Mesothelial cell of epicardium (in vitro differentiated cells): ENCODE measurements around the gene CHST11. TPM values are rescaled to one million over a fixed set of nuclear protein-coding genes. Genes with fewer than 3 reads are reported as not detected.

ENCODE experiments used
- DNase-seq, 2 experiments: peaks; one replicate each; pipeline ENCODE4 v3.0.0; 2021; ENCODE audit warnings: low spot score in 2 of 2; ENCODE audit not compliant: unreplicated experiment in 2 of 2
- H3K27ac Mint-ChIP-seq: 2 replicates; pipeline ENCODE4 v1.8.0; 2021; ENCODE audit warnings: mixed read lengths
- H3K27me3 Mint-ChIP-seq: 2 replicates; pipeline ENCODE4 v1.8.0; 2021; ENCODE audit warnings: low read depth, mixed read lengths
- H3K36me3 Mint-ChIP-seq: 2 replicates; pipeline ENCODE4 v1.8.0; 2021; ENCODE audit warnings: mixed read lengths
- H3K4me1 Mint-ChIP-seq: 2 replicates; pipeline ENCODE4 v1.8.0; 2021; ENCODE audit warnings: mixed read lengths
- H3K4me3 Mint-ChIP-seq: 2 replicates; pipeline ENCODE4 v1.8.0; 2021; ENCODE audit warnings: mild to moderate bottlenecking, moderate library complexity, mixed read lengths
- H3K9me3 Mint-ChIP-seq: 2 replicates; pipeline ENCODE4 v1.8.0; 2021; ENCODE audit warnings: mixed read lengths
- total RNA-seq: library from RNA; stranded (reverse); gene quantifications from 3 replicates; pipeline ENCODE4 v1.2.1, GENCODE V29; 2021
- TF ChIP-seq, protein P1 (sequence below): fragments of 200-600 bp; sonication (generic); IDR thresholded peaks from one replicate; pipeline ENCODE4 v1.5.0; 2021; ENCODE audit warnings: antibody characterized with exemption; ENCODE audit not compliant: unreplicated experiment

CHST11 gene
- total RNA-seq, 1 donor from 2014 or later: 15.0 TPM

GRCh38 chr12:104700324-104700723 lies 243.6 kb downstream of the CHST11 start:
- Mint-ChIP-seq H3K4me3 (no peak overlapping the region), H3K36me3 (no peaks in the 10 kb centered on the region), H3K9me3 (no peaks in the 10 kb centered on the region), H3K27ac (no peak overlapping the region), H3K4me1 (no peaks in the 10 kb centered on the region), H3K27me3 (peaks cover 5% of the 10 kb centered on the region)
- DNase-seq: no peak
- TF ChIP-seq, protein P1, sequence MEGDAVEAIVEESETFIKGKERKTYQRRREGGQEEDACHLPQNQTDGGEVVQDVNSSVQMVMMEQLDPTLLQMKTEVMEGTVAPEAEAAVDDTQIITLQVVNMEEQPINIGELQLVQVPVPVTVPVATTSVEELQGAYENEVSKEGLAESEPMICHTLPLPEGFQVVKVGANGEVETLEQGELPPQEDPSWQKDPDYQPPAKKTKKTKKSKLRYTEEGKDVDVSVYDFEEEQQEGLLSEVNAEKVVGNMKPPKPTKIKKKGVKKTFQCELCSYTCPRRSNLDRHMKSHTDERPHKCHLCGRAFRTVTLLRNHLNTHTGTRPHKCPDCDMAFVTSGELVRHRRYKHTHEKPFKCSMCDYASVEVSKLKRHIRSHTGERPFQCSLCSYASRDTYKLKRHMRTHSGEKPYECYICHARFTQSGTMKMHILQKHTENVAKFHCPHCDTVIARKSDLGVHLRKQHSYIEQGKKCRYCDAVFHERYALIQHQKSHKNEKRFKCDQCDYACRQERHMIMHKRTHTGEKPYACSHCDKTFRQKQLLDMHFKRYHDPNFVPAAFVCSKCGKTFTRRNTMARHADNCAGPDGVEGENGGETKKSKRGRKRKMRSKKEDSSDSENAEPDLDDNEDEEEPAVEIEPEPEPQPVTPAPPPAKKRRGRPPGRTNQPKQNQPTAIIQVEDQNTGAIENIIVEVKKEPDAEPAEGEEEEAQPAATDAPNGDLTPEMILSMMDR: no peak

GRCh38 chr12:104701301-104701700 lies 244.6 kb downstream of the CHST11 start:
- DNase-seq: no peak
- Mint-ChIP-seq H3K27ac (no peak overlapping the region), H3K4me1 (no peaks in the 10 kb centered on the region), H3K36me3 (no peaks in the 10 kb centered on the region), H3K27me3 (peaks cover 5% of the 10 kb centered on the region), H3K9me3 (no peaks in the 10 kb centered on the region), H3K4me3 (no peak overlapping the region)
- TF ChIP-seq, protein P1: no peak

DNA sequence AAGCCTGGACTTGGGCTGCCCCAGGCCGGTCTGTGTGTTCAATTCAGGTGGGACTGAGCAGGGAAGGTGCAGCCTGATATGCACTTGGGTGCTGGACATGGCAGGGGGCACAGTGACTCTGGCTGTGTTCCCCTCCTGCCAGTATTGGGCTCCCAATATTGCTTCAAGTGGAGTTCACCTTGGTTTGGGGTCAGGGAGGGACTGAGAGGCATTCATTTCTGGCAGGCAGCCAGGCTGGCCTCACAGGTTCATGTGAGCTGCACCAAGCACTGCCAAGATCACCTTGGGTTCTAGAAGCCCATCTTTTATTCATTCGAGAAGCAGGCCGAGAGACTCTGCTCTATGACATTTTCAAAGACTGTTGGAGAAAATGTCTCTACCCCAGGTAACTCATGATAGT lies 245.0 kb downstream of the CHST11 start:
- H3K4me3 Mint-ChIP-seq: no peak overlapping the region
- no peaks in the 10 kb centered on the region for H3K36me3 Mint-ChIP-seq
- no peak overlapping the region for H3K27ac Mint-ChIP-seq
- peaks cover 7% of the 10 kb centered on the region for H3K27me3 Mint-ChIP-seq
- H3K4me1 Mint-ChIP-seq: no peaks in the 10 kb centered on the region
- H3K9me3 Mint-ChIP-seq: no peaks in the 10 kb centered on the region
- TF ChIP-seq, protein P1: no peak
- no peak for DNase-seq

- TF ChIP-seq, protein P1: no peak
- Mint-ChIP-seq H3K4me3 (no peak overlapping the region), H3K27ac (no peak overlapping the region), H3K4me1 (no peaks in the 10 kb centered on the region), H3K27me3 (peaks cover 7% of the 10 kb centered on the region), H3K9me3 (no peaks in the 10 kb centered on the region), H3K36me3 (no peaks in the 10 kb centered on the region)
- DNase-seq: no peak
Measured at GRCh38 chr12:104702565-104703139, 245.9 kb downstream of the CHST11 start.

- Mint-ChIP-seq H3K9me3 (no peaks in the 10 kb centered on the region), H3K36me3 (no peaks in the 10 kb centered on the region), H3K27ac (no peak overlapping the region), H3K4me1 (no peaks in the 10 kb centered on the region), H3K27me3 (peaks cover 4% of the 10 kb centered on the region), H3K4me3 (no peak overlapping the region)
- TF ChIP-seq, protein P1: no peak
- DNase-seq: no peak
Measured at GRCh38 chr12:104703372-104703771, 246.6 kb downstream of the CHST11 start.
